Endothelial cell of umbilical vein (primary cell): ENCODE results near the gene BCAS3. TPM values are rescaled to one million over a fixed set of nuclear protein-coding genes. Genes with fewer than 3 reads are reported as not detected.

Source experiments
- BruUV-seq: library from RNA; stranded (reverse); fragments of 400-500 nt; replicated peaks from 2 replicates; lab custom pipeline; 2021; lab: Mats Ljungman, UMichigan
- CTCF ChIA-PET: fragments of 300-600, 350-600 bp; sonication (Branson Sonifier 250); formaldehyde crosslinking; loops from one replicate; lab custom pipeline; 2021; ENCODE audit warnings: antibody characterized with exemption, inconsistent platforms; lab: Charles Lee
- POLR2A ChIA-PET: fragments of 300-600, 350-600 bp; sonication (Branson Sonifier 250); formaldehyde crosslinking; loops from one replicate; lab custom pipeline; 2021; ENCODE audit warnings: antibody characterized with exemption, inconsistent platforms; lab: Charles Lee
- DNase-seq: peaks from one replicate; pipeline ENCODE4 v3.0.0-alpha.2; 2011; ENCODE audit warnings: low read depth, low spot score
- FAIRE-seq: peaks from 2 replicates; lab custom pipeline; 2011; peaks lifted over from hg19 to GRCh38; lab: Jason Lieb, UNC
- H2AFZ ChIP-seq: 2 replicates; pipeline ENCODE4 v1.6.0; 2012; ENCODE audit warnings: low read depth, low read length, control low read depth, inconsistent platforms
- H3K27ac ChIP-seq: 2 replicates; pipeline ENCODE4 v1.5.1; 2011; ENCODE audit warnings: low read depth, mild to moderate bottlenecking, control low read depth, low read length, moderate library complexity; ENCODE audit not compliant: insufficient read depth
- H3K27me3 ChIP-seq, 2 experiments: 2 replicates each; pipeline versions ENCODE4 v1.6.0 to v1.6.1; 2011; ENCODE audit warnings: low read length in 2 of 2, mixed read lengths in 1 of 2; ENCODE audit not compliant: control insufficient read depth in 2 of 2, insufficient read depth in 2 of 2
- H3K36me3 ChIP-seq, 2 experiments: 2 replicates in 1 of 2; 3 replicates in 1 of 2; pipeline ENCODE4 v1.5.1; 2011; ENCODE audit warnings: low read length in 2 of 2, mild to moderate bottlenecking in 1 of 2, moderate library complexity in 1 of 2; ENCODE audit not compliant: control insufficient read depth in 2 of 2, insufficient read depth in 2 of 2; ENCODE audit errors: extremely low read depth in 1 of 2
- H3K4me1 ChIP-seq: 3 replicates; pipeline ENCODE4 v1.5.1; 2011; ENCODE audit warnings: mild to moderate bottlenecking, low read length; ENCODE audit not compliant: control insufficient read depth, insufficient read depth; ENCODE audit errors: extremely low read depth
- H3K4me2 ChIP-seq: 2 replicates; pipeline ENCODE4 v1.6.1; 2011; ENCODE audit warnings: low read length, control low read depth, mixed read lengths; ENCODE audit not compliant: insufficient read depth
- H3K4me3 ChIP-seq, 3 experiments: fragments of 200-600 bp in 1 of 3; sonication (generic), shearing (Covaris generic) in 1 of 3; replicated peaks in 1 of 3; 2 replicates each; pipeline ENCODE4 v1.5.1; 2011 to 2016; ENCODE audit warnings: control low read depth in 3 of 3, low read length in 3 of 3, mild to moderate bottlenecking in 2 of 3, inconsistent platforms in 1 of 3, low read depth in 1 of 3, moderate library complexity in 1 of 3; ENCODE audit not compliant: insufficient read depth in 1 of 3
- H3K79me2 ChIP-seq: 2 replicates; pipeline ENCODE4 v1.6.0; 2012; ENCODE audit warnings: low read length, inconsistent platforms; ENCODE audit not compliant: control insufficient read depth, insufficient read depth
- H3K9ac ChIP-seq: replicated peaks from 2 replicates; pipeline ENCODE3; 2011; ENCODE audit warnings: low read length, control low read depth; ENCODE audit not compliant: insufficient read depth; ENCODE audit errors: extremely low read depth
- H3K9me1 ChIP-seq: replicated peaks from 3 replicates; pipeline ENCODE4 v1.6.0; 2011; ENCODE audit warnings: mild to moderate bottlenecking, low read length; ENCODE audit not compliant: control insufficient read depth, insufficient read depth; ENCODE audit errors: extremely low read depth
- H3K9me3 ChIP-seq: replicated peaks from 2 replicates; pipeline ENCODE4 v1.5.1; 2012; ENCODE audit warnings: low read length, inconsistent platforms; ENCODE audit not compliant: control insufficient read depth, insufficient read depth
- H4K20me1 ChIP-seq: replicated peaks from 2 replicates; pipeline ENCODE3; 2011; ENCODE audit warnings: mild to moderate bottlenecking, low read length; ENCODE audit not compliant: control insufficient read depth, insufficient read depth; ENCODE audit errors: extremely low read depth
- EZH2 ChIP-seq: IDR thresholded peaks from 2 replicates; pipeline ENCODE4 v1.6.1; 2012; ENCODE audit warnings: borderline replicate concordance, low read depth, mild to moderate bottlenecking, moderate library complexity, low read length, inconsistent platforms; ENCODE audit not compliant: severe bottlenecking
- FOS ChIP-seq: IDR thresholded peaks from 2 replicates; pipeline ENCODE4 v1.6.1; 2011; ENCODE audit warnings: mild to moderate bottlenecking, low read length, moderate library complexity, borderline replicate concordance; ENCODE audit not compliant: insufficient read depth
- GATA2 ChIP-seq: IDR thresholded peaks from 2 replicates; pipeline ENCODE4 v1.7.0; 2011; ENCODE audit warnings: low read depth, mild to moderate bottlenecking, moderate library complexity, mixed read lengths, low read length; ENCODE audit not compliant: insufficient read length, insufficient read depth
- JUN ChIP-seq: IDR thresholded peaks from 2 replicates; pipeline ENCODE4 v1.6.1; 2011; ENCODE audit warnings: borderline replicate concordance, low read depth; ENCODE audit not compliant: insufficient read length, insufficient read depth
- MYC ChIP-seq: IDR thresholded peaks from one replicate; pipeline ENCODE4 v1.6.1; 2011; ENCODE audit warnings: mild to moderate bottlenecking, low read depth, low read length
- POLR2A ChIP-seq: IDR thresholded peaks from 2 replicates; pipeline ENCODE4 v1.6.1; 2012; ENCODE audit warnings: low read depth, mild to moderate bottlenecking, control low read depth, low read length
- POLR2AphosphoS5 ChIP-seq: IDR thresholded peaks from 2 replicates; pipeline ENCODE4 v1.6.1; 2012; ENCODE audit warnings: low read depth, mild to moderate bottlenecking, control low read depth, low read length, moderate library complexity; ENCODE audit not compliant: insufficient read depth
- dilution Hi-C: fragments of 300-500 bp; cut with MboI; formaldehyde crosslinking; loops from one replicate; pipeline ENCODE4 v1.15.0; 2019; ENCODE audit warnings: low sequenced_read_pairs; ENCODE audit not compliant: extremely low pct_ligation_motif_present
- intact Hi-C: fragments of 100-400 bp; cut with micrococcal nuclease; formaldehyde crosslinking; loops from one replicate; pipeline ENCODE4 v1.10.0; 2022
- polyA plus RNA-seq, 4 experiments: library from polyadenylated mRNA; depleted of rRNA in 3 of 4; stranded (reverse) in 3 of 4; unstranded in 1 of 4; fragments of >200 nt; gene quantifications; 2 replicates each; pipeline versions ENCODE4 v1.2.1 to v1.2.3, GENCODE V29; 2011 to 2012; ENCODE audit warnings: missing spikeins in 1 of 4
- total RNA-seq: library from RNA; stranded (reverse); gene quantifications from 2 replicates; pipeline ENCODE4 v1.2.3, GENCODE V29; 2021
- TF ChIP-seq, protein P1 (sequence below), 2 donors: IDR thresholded peaks; 1 replicate in 1 of 2; 2 replicates in 1 of 2; pipeline ENCODE4 v1.5.1; 2011; ENCODE audit warnings: low read length in 2 of 2, mild to moderate bottlenecking in 2 of 2, moderate library complexity in 2 of 2, control low read depth in 1 of 2, inconsistent platforms in 1 of 2, low read depth in 1 of 2; ENCODE audit not compliant: insufficient read depth in 1 of 2; ENCODE audit errors: extremely low read depth in 1 of 2
- TF ChIP-seq, protein P2 (sequence below): IDR thresholded peaks from 2 replicates; pipeline ENCODE4 v1.6.1; 2011; ENCODE audit not compliant: insufficient read depth, insufficient read length

BCAS3 gene
- total and polyA plus RNA-seq, 2 donors (not counting 3 experiments of a cell fraction or from before 2014, with no cell fraction given) = 8.2 to 16.0 TPM

DNA sequence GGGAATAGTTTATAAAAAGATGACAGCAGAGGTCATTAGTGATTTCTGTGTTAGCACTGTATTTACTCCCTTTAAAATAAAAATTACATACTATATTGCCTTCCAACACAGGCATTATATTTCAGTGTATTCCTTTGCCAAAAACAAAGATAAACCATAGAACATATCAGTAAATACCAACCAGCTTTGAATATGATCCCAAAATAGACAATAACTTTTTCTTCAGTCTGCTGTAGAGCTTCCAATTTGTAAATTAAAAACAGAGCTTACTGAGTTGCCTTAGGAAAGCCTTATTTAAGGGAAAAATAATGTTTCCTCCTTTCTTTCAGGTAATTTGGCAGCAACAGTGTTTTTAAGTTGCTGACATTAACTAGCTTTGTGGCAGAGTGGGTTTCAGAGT lies 369.9 kb downstream of the BCAS3 start:
- no TSS peak for BruUV-seq
- Histone ChIP-seq H3K36me3 (no peaks in the 10 kb centered on the region), H3K4me2 (no peak overlapping the region), H3K9ac (no peak overlapping the region), H3K4me3 (no peak overlapping the region), H3K4me1 (no peaks in the 10 kb centered on the region), H3K27ac (no peak overlapping the region), H3K9me3 (no peaks in the 10 kb centered on the region), H4K20me1 (no peaks in the 10 kb centered on the region), H3K27me3 (no peaks in the 10 kb centered on the region), H2AFZ (no peak overlapping the region), H3K79me2 (no peaks in the 10 kb centered on the region), H3K9me1 (no peaks in the 10 kb centered on the region)
- no peak for DNase-seq
- TF ChIP-seq GATA2 (no peak), MYC (no peak), JUN (no peak), POLR2A (no peak), POLR2AphosphoS5 (no peak), EZH2 (no peak), FOS (no peak)
- TF ChIP-seq, protein P1, sequence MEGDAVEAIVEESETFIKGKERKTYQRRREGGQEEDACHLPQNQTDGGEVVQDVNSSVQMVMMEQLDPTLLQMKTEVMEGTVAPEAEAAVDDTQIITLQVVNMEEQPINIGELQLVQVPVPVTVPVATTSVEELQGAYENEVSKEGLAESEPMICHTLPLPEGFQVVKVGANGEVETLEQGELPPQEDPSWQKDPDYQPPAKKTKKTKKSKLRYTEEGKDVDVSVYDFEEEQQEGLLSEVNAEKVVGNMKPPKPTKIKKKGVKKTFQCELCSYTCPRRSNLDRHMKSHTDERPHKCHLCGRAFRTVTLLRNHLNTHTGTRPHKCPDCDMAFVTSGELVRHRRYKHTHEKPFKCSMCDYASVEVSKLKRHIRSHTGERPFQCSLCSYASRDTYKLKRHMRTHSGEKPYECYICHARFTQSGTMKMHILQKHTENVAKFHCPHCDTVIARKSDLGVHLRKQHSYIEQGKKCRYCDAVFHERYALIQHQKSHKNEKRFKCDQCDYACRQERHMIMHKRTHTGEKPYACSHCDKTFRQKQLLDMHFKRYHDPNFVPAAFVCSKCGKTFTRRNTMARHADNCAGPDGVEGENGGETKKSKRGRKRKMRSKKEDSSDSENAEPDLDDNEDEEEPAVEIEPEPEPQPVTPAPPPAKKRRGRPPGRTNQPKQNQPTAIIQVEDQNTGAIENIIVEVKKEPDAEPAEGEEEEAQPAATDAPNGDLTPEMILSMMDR (IDR thresholded peaks at IDR 0.05; ENCODE audit: extremely low read depth in 1 of 2, insufficient read depth in 1 of 2, low read depth in 1 of 2, low read length in 2 of 2) = no peak
- TF ChIP-seq, protein P2, sequence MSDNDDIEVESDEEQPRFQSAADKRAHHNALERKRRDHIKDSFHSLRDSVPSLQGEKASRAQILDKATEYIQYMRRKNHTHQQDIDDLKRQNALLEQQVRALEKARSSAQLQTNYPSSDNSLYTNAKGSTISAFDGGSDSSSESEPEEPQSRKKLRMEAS = no peak
- ChIA-PET POLR2A (no interaction called here), CTCF (no interaction called here)
- no peak for FAIRE-seq
- intact Hi-C loops = no loop called here
- dilution Hi-C loops = no loop called here
